ENCODE data around the gene KIAA1328. TPM values are rescaled to one million over a fixed set of nuclear protein-coding genes. Genes with fewer than 3 reads are reported as not detected.
"Not testable (repeated sequence)": the region's sequence is repeated elsewhere in the genome, so short reads cannot be mapped to it uniquely, and the experiment has no call there.

Gene KIAA1328
- total and polyA plus RNA-seq, 4 donors: 2.8 to 48.1 (median 7.0) TPM

GRCh38 chr18:37162551-37162950 lies 333.6 kb downstream of the KIAA1328 start:
- Histone ChIP-seq H3K9me3 (ENCODE audit: control insufficient read depth in 4 of 4, insufficient read depth in 3 of 4, low read length in 3 of 4) (no peaks in the 10 kb centered on the region), H3K9ac (ENCODE audit: insufficient read depth in 1 of 2, low read length in 2 of 2) (no peak overlapping the region), H3K4me1 (ENCODE audit: control insufficient read depth in 5 of 5, insufficient read depth in 5 of 5, low read length in 5 of 5) (no peaks in the 10 kb centered on the region), H3K27me3 (ENCODE audit: control insufficient read depth in 3 of 3, insufficient read depth in 3 of 3, low read length in 2 of 3) (no peaks in the 10 kb centered on the region), H3K36me3 (ENCODE audit: control insufficient read depth in 4 of 4, insufficient read depth in 4 of 4, low read length in 4 of 4) (no peaks in the 10 kb centered on the region), H3K4me3 (no peak overlapping the region), H3K27ac (ENCODE audit: low read depth in 1 of 2, low read length in 1 of 2) (no peak overlapping the region)
- WGBS, 2 donors: 98 to 99% methylated on average over 1 of the region's 1 CpG
- DNase-seq (no peak), ATAC-seq (ENCODE audit: insufficient read depth, low FRiP score) (no peak)
- TF ChIP-seq CTCF (IDR thresholded peaks at IDR 0.05; ENCODE audit: control extremely low read depth, extremely low read depth): no peak

GRCh38 chr18:37163119-37163518 lies 334.2 kb downstream of the KIAA1328 start:
- WGBS, 2 donors: 87 to 88% methylated on average over 4 of the region's 4 CpGs
- Histone ChIP-seq H3K9ac (ENCODE audit: insufficient read depth in 1 of 2, low read length in 2 of 2) (no peak overlapping the region), H3K27ac (ENCODE audit: low read depth in 1 of 2, low read length in 1 of 2) (no peak overlapping the region), H3K27me3 (ENCODE audit: control insufficient read depth in 3 of 3, insufficient read depth in 3 of 3, low read length in 2 of 3) (no peaks in the 10 kb centered on the region), H3K9me3 (ENCODE audit: control insufficient read depth in 4 of 4, insufficient read depth in 3 of 4, low read length in 3 of 4) (no peaks in the 10 kb centered on the region), H3K4me3 (no peak overlapping the region), H3K4me1 (ENCODE audit: control insufficient read depth in 5 of 5, insufficient read depth in 5 of 5, low read length in 5 of 5) (no peaks in the 10 kb centered on the region), H3K36me3 (ENCODE audit: control insufficient read depth in 4 of 4, insufficient read depth in 4 of 4, low read length in 4 of 4) (no peaks in the 10 kb centered on the region)
- DNase-seq (no peak), ATAC-seq (ENCODE audit: insufficient read depth, low FRiP score) (no peak)
- TF ChIP-seq CTCF (IDR thresholded peaks at IDR 0.05; ENCODE audit: control extremely low read depth, extremely low read depth): no peak

- H3K4me1 ChIP-seq (ENCODE audit: control insufficient read depth in 5 of 5, insufficient read depth in 5 of 5, low read length in 5 of 5): no peaks in the 10 kb centered on the region
- no peaks in the 10 kb centered on the region for H3K27me3 ChIP-seq (ENCODE audit: control insufficient read depth in 3 of 3, insufficient read depth in 3 of 3, low read length in 2 of 3)
- no peak overlapping the region for H3K4me3 ChIP-seq
- ATAC-seq (ENCODE audit: insufficient read depth, low FRiP score) (no peak), DNase-seq (no peak)
- no peaks in the 10 kb centered on the region for H3K9me3 ChIP-seq (ENCODE audit: control insufficient read depth in 4 of 4, insufficient read depth in 3 of 4, low read length in 3 of 4)
- no peak overlapping the region for H3K27ac ChIP-seq (ENCODE audit: low read depth in 1 of 2, low read length in 1 of 2)
- no peaks in the 10 kb centered on the region for H3K36me3 ChIP-seq (ENCODE audit: control insufficient read depth in 4 of 4, insufficient read depth in 4 of 4, low read length in 4 of 4)
- 95 to 100% methylated on average over 1 of the region's 1 CpG for WGBS, 2 donors
- no peak for TF ChIP-seq CTCF (IDR thresholded peaks at IDR 0.05; ENCODE audit: control extremely low read depth, extremely low read depth)
- H3K9ac ChIP-seq (ENCODE audit: insufficient read depth in 1 of 2, low read length in 2 of 2): no peak overlapping the region
These were observed 337.6 kb downstream of the KIAA1328 start for GRCh38 chr18:37166491-37166890.

GRCh38 chr18:37166966-37167365 lies 338.0 kb downstream of the KIAA1328 start:
- H3K9me3 ChIP-seq (ENCODE audit: control insufficient read depth in 4 of 4, insufficient read depth in 3 of 4, low read length in 3 of 4); H3K4me3 ChIP-seq; H3K9ac ChIP-seq (ENCODE audit: insufficient read depth in 1 of 2, low read length in 2 of 2); H3K27me3 ChIP-seq (ENCODE audit: control insufficient read depth in 3 of 3, insufficient read depth in 3 of 3, low read length in 2 of 3); ATAC-seq (ENCODE audit: insufficient read depth, low FRiP score); H3K27ac ChIP-seq (ENCODE audit: low read depth in 1 of 2, low read length in 1 of 2); H3K4me1 ChIP-seq (ENCODE audit: control insufficient read depth in 5 of 5, insufficient read depth in 5 of 5, low read length in 5 of 5); H3K36me3 ChIP-seq (ENCODE audit: control insufficient read depth in 4 of 4, insufficient read depth in 4 of 4, low read length in 4 of 4); DNase-seq: not testable (repeated sequence)
- 91 to 95% methylated on average over 6 of the region's 6 CpGs for WGBS, 2 donors
